HepG2 (cell line): ENCODE measurements around the gene RARA. TPM values are rescaled to one million over a fixed set of nuclear protein-coding genes. Genes with fewer than 3 reads are reported as not detected.

Experiments used
- ATF1 ChIP-seq: IDR thresholded peaks from 2 replicates; pipeline ENCODE4 v1.6.1; 2016; ENCODE audit warnings: mild to moderate bottlenecking, control low read depth
- CCDC6 ChIP-seq: sonication (generic); formaldehyde crosslinking; IDR thresholded peaks from 2 replicates; pipeline ENCODE4 v1.8.1; 2022; ENCODE audit warnings: mild to moderate bottlenecking, missing genetic modification reagents, moderate library complexity
- GLI4 ChIP-seq: sonication (generic); formaldehyde crosslinking; IDR thresholded peaks from 2 replicates; pipeline ENCODE4 v1.5.1; 2020; ENCODE audit warnings: missing genetic modification reagents, mild to moderate bottlenecking, moderate library complexity, borderline replicate concordance
- GTF2F1 ChIP-seq: fragments of 150-350 bp; IDR thresholded peaks from 2 replicates; pipeline ENCODE4 v1.6.1; 2014; ENCODE audit warnings: low read length
- HOXA5 ChIP-seq: sonication (generic); formaldehyde crosslinking; IDR thresholded peaks from 2 replicates; pipeline ENCODE4 v1.4.0; 2020; ENCODE audit warnings: missing genetic modification reagents
- IKZF5 ChIP-seq: IDR thresholded peaks from 2 replicates; pipeline ENCODE4 v1.6.1; 2018; ENCODE audit warnings: missing genetic modification reagents, mild to moderate bottlenecking, missing compliant biosample characterization
- MAFG ChIP-seq: sonication (generic); formaldehyde crosslinking; IDR thresholded peaks from 2 replicates; pipeline ENCODE4 v1.5.1; 2020; ENCODE audit warnings: mild to moderate bottlenecking, missing genetic modification reagents
- MAZ ChIP-seq, 2 experiments: sonication (generic) in 1 of 2; formaldehyde crosslinking in 1 of 2; IDR thresholded peaks; 2 replicates each; pipeline versions ENCODE4 v1.5.0 to v1.6.1; 2012 to 2020; ENCODE audit warnings: low read depth in 2 of 2, mild to moderate bottlenecking in 2 of 2, borderline replicate concordance in 1 of 2, improper control_type of control experiment in 1 of 2, low read length in 1 of 2, missing genetic modification reagents in 1 of 2, moderate library complexity in 1 of 2
- NFYB ChIP-seq: sonication (generic); formaldehyde crosslinking; IDR thresholded peaks from 2 replicates; pipeline ENCODE4 v1.4.0; 2020; ENCODE audit warnings: missing genetic modification reagents
- NKX3-1 ChIP-seq: sonication (generic); formaldehyde crosslinking; IDR thresholded peaks from 2 replicates; pipeline ENCODE4 v1.5.0; 2020; ENCODE audit warnings: missing genetic modification reagents
- PLSCR1 ChIP-seq: sonication (generic); formaldehyde crosslinking; IDR thresholded peaks from 2 replicates; pipeline ENCODE4 v1.5.0; 2020; ENCODE audit warnings: missing genetic modification reagents, mild to moderate bottlenecking, borderline replicate concordance
- PTBP1 ChIP-seq: fragments of 200-400 bp; formaldehyde crosslinking; IDR thresholded peaks from 2 replicates; pipeline ENCODE4 v1.6.1; 2018; ENCODE audit warnings: low read length, low read depth; ENCODE audit not compliant: poor library complexity, severe bottlenecking
- RARG ChIP-seq: sonication (generic); formaldehyde crosslinking; IDR thresholded peaks from 2 replicates; pipeline ENCODE4 v1.4.0; 2020; ENCODE audit warnings: low read depth, mild to moderate bottlenecking, missing genetic modification reagents
- SRSF1 ChIP-seq: fragments of 200-400 bp; formaldehyde crosslinking; optimal IDR thresholded peaks from 2 replicates; pipeline ENCODE3; 2017; ENCODE audit warnings: mild to moderate bottlenecking, low read depth, low read length, moderate library complexity
- SSRP1 ChIP-seq: IDR thresholded peaks from 2 replicates; pipeline ENCODE4 v1.6.1; 2016; ENCODE audit warnings: control low read depth
- STAT6 ChIP-seq: sonication (generic); formaldehyde crosslinking; IDR thresholded peaks from 2 replicates; pipeline ENCODE4 v1.4.0; 2020; ENCODE audit warnings: missing genetic modification reagents, mild to moderate bottlenecking, borderline replicate concordance
- THRA ChIP-seq: sonication (generic); formaldehyde crosslinking; IDR thresholded peaks from 2 replicates; pipeline ENCODE4 v1.4.0; 2020; ENCODE audit warnings: missing genetic modification reagents, borderline replicate concordance
- ZFYVE20 ChIP-seq: sonication (generic); formaldehyde crosslinking; IDR thresholded peaks from 2 replicates; pipeline ENCODE4 v1.8.0; 2023; ENCODE audit warnings: low read depth, mild to moderate bottlenecking, moderate library complexity, missing genetic modification reagents, borderline replicate concordance
- ZKSCAN8 ChIP-seq: IDR thresholded peaks from 2 replicates; pipeline ENCODE4 v1.6.1; 2016; ENCODE audit warnings: borderline replicate concordance, missing genetic modification reagents, missing compliant biosample characterization
- ZNF232 ChIP-seq: sonication (generic); formaldehyde crosslinking; IDR thresholded peaks from 2 replicates; pipeline ENCODE4 v1.4.0; 2020; ENCODE audit warnings: missing genetic modification reagents, borderline replicate concordance
- ZNF253 ChIP-seq: sonication (generic); formaldehyde crosslinking; IDR thresholded peaks from 2 replicates; pipeline ENCODE4 v1.8.0; 2022; ENCODE audit warnings: mild to moderate bottlenecking, missing genetic modification reagents, borderline replicate concordance
- ZNF547 ChIP-seq: sonication (generic); formaldehyde crosslinking; IDR thresholded peaks from 2 replicates; pipeline ENCODE4 v1.5.1; 2020; ENCODE audit warnings: mild to moderate bottlenecking, missing genetic modification reagents
- ZNF747 ChIP-seq: sonication (generic); formaldehyde crosslinking; IDR thresholded peaks from 2 replicates; pipeline ENCODE4 v1.8.1; 2023; ENCODE audit warnings: missing genetic modification reagents, mild to moderate bottlenecking, borderline replicate concordance
- ZNF768 ChIP-seq: sonication (generic); formaldehyde crosslinking; IDR thresholded peaks from 2 replicates; pipeline ENCODE4 v1.4.0; 2020; ENCODE audit warnings: missing genetic modification reagents
- ZNF850 ChIP-seq: sonication (generic); formaldehyde crosslinking; conservative IDR thresholded peaks from 2 replicates; pipeline ENCODE4 v1.9.0; 2021; ENCODE audit warnings: mild to moderate bottlenecking, missing genetic modification reagents
- polyA plus RNA-seq, 8 experiments: library from polyadenylated mRNA; depleted of rRNA in 3 of 8; stranded (reverse) in 7 of 8; unstranded in 1 of 8; fragments of >200 nt; fragmentation: Illumina TruSeq in 4 of 8; extraction: Trizol in 4 of 8; gene quantifications; 2 replicates each; pipeline versions ENCODE4 v1.2.1 to v1.2.3, GENCODE V29; 2011 to 2016; ENCODE audit warnings: low read depth in 4 of 8, missing spikeins in 1 of 8, mixed read lengths in 1 of 8; ENCODE audit not compliant: insufficient read depth in 1 of 8
- total RNA-seq, 5 experiments: library from RNA; depleted of rRNA; stranded (reverse); fragments of >200 nt; fragmentation: Illumina TruSeq; extraction: Trizol; gene quantifications; 2 replicates each; pipeline ENCODE4 v1.2.3, GENCODE V29; 2016; ENCODE audit warnings: low read depth in 1 of 5

RARA gene
- total and polyA plus RNA-seq, 2 of the 13 experiments (the other 11 are each of a cell fraction or from before 2014, with no cell fraction given), result 6.4 to 8.6 TPM

- TF ChIP-seq STAT6 (CRISPR knock-in tag) (no peak), ZNF547 (CRISPR knock-in tag) (no peak), SSRP1 (CRISPR knock-in tag) (no peak), CCDC6 (CRISPR knock-in tag) (no peak), GTF2F1 (no peak), ZKSCAN8 (CRISPR knock-in tag) (no peak), ZFYVE20 (CRISPR knock-in tag) (no peak), GLI4 (CRISPR knock-in tag) (peak; percentile 26; the same call in 1 of the 2 replicates), ZNF232 (CRISPR knock-in tag) (no peak), ZNF768 (0 out of 2 replicates have a peak, but pooled peaks have one; percentile 22), PTBP1 (no peak), NFYB (CRISPR knock-in tag) (no peak), ZNF747 (CRISPR knock-in tag) (no peak), IKZF5 (CRISPR knock-in tag) (no peak), ZNF253 (CRISPR knock-in tag) (no peak), SRSF1 (no peak), RARG (no peak), PLSCR1 (CRISPR knock-in tag) (no peak), THRA (CRISPR knock-in tag) (no peak), HOXA5 (CRISPR knock-in tag) (no peak), ATF1 (CRISPR knock-in tag) (no peak), ZNF850 (CRISPR knock-in tag) (no peak), NKX3-1 (CRISPR knock-in tag) (no peak), MAZ (IDR thresholded peaks at IDR 0.05; ENCODE audit: borderline replicate concordance, low read depth, low read length) (no peak), MAZ (CRISPR knock-in tag; IDR thresholded peaks at IDR 0.05; ENCODE audit: low read depth) (0 out of 2 replicates have a peak, but pooled peaks have one; percentile 21), MAFG (no peak)
Measured at GRCh38 chr17:40342504-40343218, 33.7 kb downstream of the RARA start (continued).
